Urinary bladder (tissue), 4 donors: ENCODE results near the gene ZBTB21. TPM values are rescaled to one million over a fixed set of nuclear protein-coding genes. Genes with fewer than 3 reads are reported as not detected.
"Not testable (repeated sequence)": the region's sequence is repeated elsewhere in the genome, so short reads cannot be mapped to it uniquely, and the experiment has no call there.

Experiments
- DNase-seq: peaks from one replicate; pipeline ENCODE4 v3.0.0-alpha.2; 2015; ENCODE audit errors: extremely low spot score
- H3K27ac ChIP-seq: one replicate; pipeline ENCODE4 v1.5.1; 2013; ENCODE audit warnings: low read depth, mild to moderate bottlenecking, moderate library complexity
- H3K36me3 ChIP-seq: one replicate; pipeline ENCODE4 v1.6.1; 2013; ENCODE audit warnings: mild to moderate bottlenecking, moderate library complexity; ENCODE audit not compliant: insufficient read depth
- H3K4me1 ChIP-seq: one replicate; pipeline ENCODE4 v1.6.1; 2013; ENCODE audit warnings: mild to moderate bottlenecking, moderate library complexity; ENCODE audit not compliant: insufficient read depth
- H3K4me3 ChIP-seq: one replicate; pipeline ENCODE4 v1.5.1; 2013; ENCODE audit warnings: low read depth, low read length
- WGBS: extraction: QIAGEN DNeasy Blood & Tissue Kit; methylation state at CpG from one replicate; pipeline ENCODE4 v1.1.7; 2013; 5-methylcytosine and 5-hydroxymethylcytosine counted together
- polyA plus RNA-seq: library from polyadenylated mRNA; stranded (reverse); fragments of 200-250 nt; gene quantifications from one replicate; pipeline ENCODE4 v1.2.3, GENCODE V29; 2013
- total RNA-seq: library from RNA; depleted of rRNA; stranded (reverse); fragments of >200 nt; gene quantifications from one replicate; pipeline ENCODE4 v1.2.3, GENCODE V29; 2014
- donor health status: healthy with polysubstance abuse.
- donor health status: healthy.

ZBTB21 gene
- total and polyA plus RNA-seq, 2 donors: 5.2 to 12.6 TPM

DNA sequence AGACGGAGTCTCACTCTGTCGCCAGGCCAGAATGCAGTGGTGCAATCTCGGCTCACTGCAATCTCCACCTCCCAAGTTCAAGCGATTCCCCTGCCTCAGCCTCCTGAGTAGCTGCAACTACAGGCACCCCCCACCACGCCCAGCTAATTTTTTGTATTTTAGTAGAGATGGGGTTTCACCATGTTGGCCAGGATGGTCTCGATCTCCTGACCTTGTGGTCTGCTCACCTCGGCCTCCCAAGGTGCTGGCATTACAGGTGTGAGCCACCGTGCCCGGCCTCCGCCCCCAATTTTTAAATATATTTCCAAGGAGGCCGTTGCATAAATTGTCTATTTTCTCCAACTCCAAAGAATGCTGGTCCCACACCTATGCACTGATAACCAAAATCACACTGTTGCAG, 50.5 kb downstream of the ZBTB21 start:
- 96% methylated on average over 11 of the region's 11 CpGs for whole genome bisulfite sequencing
- H3K4me1 ChIP-seq, H3K4me3 ChIP-seq, H3K27ac ChIP-seq, H3K36me3 ChIP-seq, DNase-seq: not testable (repeated sequence)

GRCh38 chr21:41958886-41959563, 51.1 kb downstream of the ZBTB21 start:
- Histone ChIP-seq H3K4me3 (no peak overlapping the region), H3K36me3 (no peaks in the 10 kb centered on the region), H3K27ac (no peak overlapping the region), H3K4me1 (no peaks in the 10 kb centered on the region)
- no peak for DNase-seq
- WGBS: 90% methylated on average over 16 of the region's 16 CpGs

DNA sequence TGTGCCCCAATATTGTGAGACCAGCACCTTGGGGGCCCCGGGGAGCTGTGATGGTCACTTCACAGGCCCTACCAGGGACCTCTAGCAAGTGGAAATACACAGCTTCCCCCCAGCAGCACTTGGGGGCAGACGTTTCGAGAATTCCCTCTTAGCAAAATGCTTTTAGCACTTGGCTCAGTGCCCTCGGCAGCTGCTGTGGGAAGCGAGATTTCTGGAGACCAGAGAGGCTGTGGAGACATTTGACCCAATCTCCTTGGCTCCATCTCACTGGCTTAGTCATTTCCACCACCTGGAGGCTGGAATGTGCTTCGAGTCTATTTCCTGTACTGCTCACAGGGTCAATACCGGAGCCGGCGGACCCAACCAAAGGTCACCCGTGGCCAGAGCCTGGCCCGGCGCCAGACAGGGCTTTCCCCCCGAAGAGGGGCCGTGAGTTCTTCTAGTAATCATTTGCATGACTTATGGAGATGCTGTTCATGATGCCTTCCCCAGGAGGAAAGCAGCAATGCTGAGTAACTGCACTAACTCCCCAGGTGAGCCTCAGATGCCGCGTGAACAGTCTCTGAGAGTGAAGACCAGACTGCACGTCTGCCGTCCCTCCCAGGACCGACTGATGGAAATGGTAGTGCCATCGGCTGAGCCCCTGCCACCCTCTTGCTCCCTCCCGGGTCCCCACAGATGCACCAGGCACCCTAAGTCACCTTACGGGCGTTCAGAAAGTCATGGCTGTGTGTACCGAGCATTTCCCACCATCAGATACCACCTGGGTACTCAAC, 52.0 kb downstream of the ZBTB21 start:
- DNase-seq: peak; percentile 62
- WGBS: 47% methylated on average over 24 of the region's 24 CpGs
- no peak overlapping the region for H3K27ac ChIP-seq
- H3K36me3 ChIP-seq: no peaks in the 10 kb centered on the region
- H3K4me3 ChIP-seq: no peak overlapping the region
- no peaks in the 10 kb centered on the region for H3K4me1 ChIP-seq

DNA sequence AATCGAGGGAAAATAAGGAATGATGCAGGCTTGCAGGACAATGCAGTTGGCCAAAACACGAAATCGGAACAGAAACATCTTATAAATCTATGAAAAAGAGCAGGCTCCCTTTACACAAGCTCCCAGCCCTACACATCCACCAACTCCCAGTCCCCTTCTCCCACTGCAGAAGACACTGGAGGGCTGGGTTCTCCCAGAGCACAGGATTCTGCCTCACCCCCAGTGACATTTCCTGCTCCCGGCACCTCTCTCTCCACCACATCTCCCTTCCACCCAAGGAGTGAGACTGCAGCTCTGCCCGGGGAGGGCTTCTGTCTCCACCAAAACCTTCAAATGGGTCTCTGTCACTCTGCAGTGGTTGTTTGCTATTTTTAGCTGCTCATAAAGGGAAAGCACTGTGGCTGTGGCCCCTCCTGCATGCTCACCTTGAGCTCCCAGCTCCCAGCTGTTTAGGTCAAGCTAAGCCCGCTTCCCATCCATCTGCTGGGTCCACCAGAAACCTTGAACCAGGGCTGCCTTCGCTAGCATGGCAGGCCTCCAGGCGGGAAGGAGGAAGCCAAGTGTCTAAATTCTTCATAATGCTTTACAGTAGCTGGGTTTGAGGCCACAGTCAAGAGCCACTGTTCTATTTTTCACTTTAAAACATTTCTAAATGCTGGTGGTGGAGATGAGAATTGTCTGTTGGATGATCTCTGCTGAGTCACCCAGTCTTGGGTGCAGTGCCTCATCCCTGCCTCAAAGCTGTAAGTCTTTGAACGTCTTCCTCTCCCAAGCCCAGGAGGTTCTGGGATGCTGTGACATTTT, 53.0 kb downstream of the ZBTB21 start:
- no peaks in the 10 kb centered on the region for H3K4me1 ChIP-seq
- 63% methylated on average over 9 of the region's 9 CpGs for WGBS
- no peaks in the 10 kb centered on the region for H3K36me3 ChIP-seq
- no peak overlapping the region for H3K4me3 ChIP-seq
- peak overlapping the region; percentile 35 for H3K27ac ChIP-seq
- DNase-seq: no peak

- no peak for DNase-seq
- Histone ChIP-seq H3K36me3 (no peaks in the 10 kb centered on the region), H3K27ac (no peak overlapping the region), H3K4me1 (no peaks in the 10 kb centered on the region), H3K4me3 (no peak overlapping the region)
- 92% methylated on average over 10 of the region's 10 CpGs for WGBS
Measured at GRCh38 chr21:41955516-41955915, 54.6 kb downstream of the ZBTB21 start.

GRCh38 chr21:41954654-41955499, 55.3 kb downstream of the ZBTB21 start:
- no peaks in the 10 kb centered on the region for H3K36me3 ChIP-seq
- no peak for DNase-seq
- no peaks in the 10 kb centered on the region for H3K4me1 ChIP-seq
- 94% methylated on average over 20 of the region's 20 CpGs for WGBS
- H3K27ac ChIP-seq: no peak overlapping the region
- no peak overlapping the region for H3K4me3 ChIP-seq

DNA sequence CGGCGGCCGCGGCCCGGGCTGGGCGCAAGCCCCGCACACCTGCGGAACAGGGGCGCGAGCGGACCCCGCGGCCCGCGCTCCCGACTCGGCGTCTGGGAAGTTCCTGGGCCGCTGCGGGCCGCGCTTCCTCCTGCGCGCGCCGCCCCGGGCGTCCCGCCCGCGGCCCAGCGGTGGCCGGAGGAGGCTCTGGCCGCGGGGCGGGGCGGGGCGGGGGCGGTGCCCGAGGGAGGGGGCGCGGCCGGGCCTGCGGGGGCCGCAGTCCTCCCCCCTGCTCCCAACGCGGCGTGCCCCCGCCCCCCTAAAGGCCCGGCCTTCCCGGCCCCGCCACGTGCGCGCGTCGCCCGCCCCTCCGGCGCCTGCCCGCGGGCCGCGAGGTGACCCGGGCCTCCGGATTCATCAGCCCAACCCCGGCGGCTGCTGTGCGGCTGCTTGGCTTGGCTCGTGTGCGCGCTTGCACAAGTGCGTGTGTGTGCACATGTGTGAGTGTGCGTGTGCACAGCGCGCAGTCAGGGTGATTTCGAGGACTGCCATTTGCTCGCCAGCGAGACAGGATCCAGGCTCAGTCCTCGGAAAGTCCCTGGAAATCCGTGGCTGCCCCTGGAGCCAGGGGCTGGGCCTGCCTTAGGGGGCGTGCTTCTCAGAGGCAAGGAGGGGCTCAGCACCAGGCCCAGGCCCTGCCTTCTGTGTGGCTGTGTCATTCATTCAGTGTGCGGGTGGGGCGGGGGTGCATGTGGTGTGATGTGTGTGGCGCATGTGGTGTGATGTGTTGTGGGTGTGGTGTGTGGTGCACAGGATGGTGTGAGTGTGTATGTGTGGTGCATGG, 56.1 kb downstream of the ZBTB21 start, which contains the start of gene C2CD2:
C2CD2 (minus strand) TSS at position 188 of the 823 bp plus-strand sequence. CDS start 370 bp downstream, outside the sequence.
- Histone ChIP-seq H3K36me3 (no peaks in the 10 kb centered on the region), H3K4me1 (no peaks in the 10 kb centered on the region), H3K4me3 (peak within 1 kb of the TSS; percentile 78), H3K27ac (peak within 1 kb of the TSS; percentile 43)
- DNase-seq: no peak
- 7% methylated on average over 64 of the region's 85 CpGs for WGBS

GRCh38 chr21:41953249-41953830, 56.8 kb downstream of the ZBTB21 start:
- Histone ChIP-seq H3K4me3 (peak overlapping the region; percentile 78), H3K4me1 (peaks cover 2% of the 10 kb centered on the region), H3K27ac (peak overlapping the region; percentile 43), H3K36me3 (no peaks in the 10 kb centered on the region)
- 1% methylated on average over 67 of the region's 67 CpGs for WGBS
- no peak for DNase-seq

- no peak for DNase-seq
- no peaks in the 10 kb centered on the region for H3K36me3 ChIP-seq
- 43% methylated on average over 30 of the region's 30 CpGs for WGBS
- H3K4me3 ChIP-seq: peak overlapping the region; percentile 78
- H3K27ac ChIP-seq: no peak overlapping the region
- peaks cover 2% of the 10 kb centered on the region for H3K4me1 ChIP-seq
Measured at GRCh38 chr21:41952568-41953248, 57.5 kb downstream of the ZBTB21 start.

GRCh38 chr21:41951876-41952567, 58.1 kb downstream of the ZBTB21 start:
- WGBS: 91% methylated on average over 5 of the region's 5 CpGs
- no peaks in the 10 kb centered on the region for H3K36me3 ChIP-seq
- peaks cover 2% of the 10 kb centered on the region for H3K4me1 ChIP-seq
- H3K27ac ChIP-seq: no peak overlapping the region
- DNase-seq: no peak
- H3K4me3 ChIP-seq: peak overlapping the region; percentile 78

DNA sequence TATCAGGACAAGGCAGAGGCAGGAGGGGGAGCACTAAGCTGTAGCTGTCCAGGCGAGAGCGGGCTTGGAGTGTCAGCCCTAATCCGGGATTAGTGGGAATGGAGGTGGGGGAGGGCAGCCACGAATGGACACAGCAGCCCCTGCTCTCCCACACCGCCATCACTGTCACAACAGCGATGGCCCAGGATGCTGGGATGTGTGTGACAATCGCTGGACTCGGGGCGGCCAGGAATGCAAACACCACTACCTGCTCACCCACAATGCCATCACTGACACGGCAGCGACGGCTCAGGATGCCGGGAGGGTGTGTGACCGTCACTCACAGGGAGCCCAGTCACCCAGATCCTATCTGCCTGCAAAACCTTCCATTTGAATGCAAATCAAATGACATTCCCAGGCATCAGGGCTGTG, 59.2 kb downstream of the ZBTB21 start:
- Histone ChIP-seq H3K4me1 (peaks cover 2% of the 10 kb centered on the region), H3K27ac (no peak overlapping the region), H3K36me3 (no peaks in the 10 kb centered on the region), H3K4me3 (no peak overlapping the region)
- WGBS: 85% methylated on average over 14 of the region's 14 CpGs
- DNase-seq: no peak
